Left lobe of liver (tissue), 2 donors: ENCODE measurements around the gene PNKD. TPM values are rescaled to one million over a fixed set of nuclear protein-coding genes. Genes with fewer than 3 reads are reported as not detected.

Experiments used
- ATAC-seq: fragments of 200-7000 bp; cut with Tn5 transposase; one replicate; pipeline ENCODE4 v1.9.1; 2020; ENCODE audit warnings: mild to moderate bottlenecking, moderate library complexity
- DNase-seq: peaks from one replicate; pipeline ENCODE4 v3.0.0-alpha.2; 2020; ENCODE audit warnings: low spot score
- total RNA-seq: library from RNA; stranded (reverse); gene quantifications from one replicate; pipeline ENCODE4 v1.2.1, GENCODE V29; 2021
- donor health status: DM: no; HTN: no; CAD: no; lungs with moderate emphysema.
- donor health status: DM: no; HTN: yes; CAD: no.

Gene PNKD
- total RNA-seq, 1 donor from 2014 or later, result 102 TPM

- DNase-seq (no peak), ATAC-seq (no peak)
Observed at GRCh38 chr2:218256612-218257350, 13.5 kb upstream of the PNKD start.

DNA sequence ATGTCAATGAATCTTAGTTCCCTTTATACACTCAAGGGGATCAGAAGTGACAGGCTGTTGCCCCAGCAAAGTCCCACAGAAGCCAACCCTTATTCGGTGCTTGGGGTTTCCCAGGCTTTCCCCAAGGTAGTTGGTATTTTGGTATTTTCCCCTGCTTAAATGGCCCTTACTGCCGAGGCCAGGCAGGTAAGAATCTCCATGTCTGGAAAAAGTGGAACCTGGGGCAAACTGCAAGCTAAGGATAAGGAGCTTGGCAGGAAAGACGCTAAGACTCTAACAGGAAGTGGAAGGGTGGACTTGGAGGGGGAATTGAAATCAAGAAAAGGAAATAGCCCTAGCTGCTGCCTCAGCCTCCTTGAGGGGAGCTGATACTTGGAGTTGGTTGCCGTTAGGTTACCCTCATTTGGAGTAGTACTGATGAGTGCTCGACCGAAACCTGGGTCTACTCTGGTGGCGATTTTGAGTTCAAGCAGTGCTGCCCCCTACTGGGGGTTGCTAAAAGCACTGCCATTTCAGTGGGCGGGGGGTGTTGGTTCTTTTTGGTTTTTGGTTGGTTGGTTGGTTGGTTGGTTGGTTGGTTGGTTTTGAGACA lies 12.8 kb upstream of the PNKD start:
- peak; percentile 27 for ATAC-seq
- DNase-seq, result no peak

GRCh38 chr2:218259099-218259961 lies 11.0 kb upstream of the PNKD start:
- ATAC-seq, result peak; percentile 32
- DNase-seq, result no peak

DNA sequence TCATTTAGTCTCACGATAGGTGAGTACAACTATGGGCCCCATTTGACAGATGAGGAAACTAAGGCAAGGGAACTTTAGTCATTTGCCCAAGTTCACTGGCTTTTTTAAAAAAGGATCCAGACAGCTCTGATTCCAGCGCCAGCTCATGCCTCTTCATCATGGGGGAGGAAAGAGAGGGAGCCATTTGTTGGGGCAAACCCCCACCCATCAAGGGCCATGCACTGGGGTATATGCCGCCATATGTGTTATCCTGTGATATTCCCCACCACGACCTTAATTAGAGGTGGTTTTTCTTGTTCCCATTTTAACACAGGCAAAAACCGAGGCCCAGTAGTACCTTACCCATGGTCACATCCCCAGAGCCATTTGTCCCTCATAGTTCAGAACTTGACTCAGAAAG lies 10.2 kb upstream of the PNKD start:
- no peak for ATAC-seq
- DNase-seq, result no peak

DNA sequence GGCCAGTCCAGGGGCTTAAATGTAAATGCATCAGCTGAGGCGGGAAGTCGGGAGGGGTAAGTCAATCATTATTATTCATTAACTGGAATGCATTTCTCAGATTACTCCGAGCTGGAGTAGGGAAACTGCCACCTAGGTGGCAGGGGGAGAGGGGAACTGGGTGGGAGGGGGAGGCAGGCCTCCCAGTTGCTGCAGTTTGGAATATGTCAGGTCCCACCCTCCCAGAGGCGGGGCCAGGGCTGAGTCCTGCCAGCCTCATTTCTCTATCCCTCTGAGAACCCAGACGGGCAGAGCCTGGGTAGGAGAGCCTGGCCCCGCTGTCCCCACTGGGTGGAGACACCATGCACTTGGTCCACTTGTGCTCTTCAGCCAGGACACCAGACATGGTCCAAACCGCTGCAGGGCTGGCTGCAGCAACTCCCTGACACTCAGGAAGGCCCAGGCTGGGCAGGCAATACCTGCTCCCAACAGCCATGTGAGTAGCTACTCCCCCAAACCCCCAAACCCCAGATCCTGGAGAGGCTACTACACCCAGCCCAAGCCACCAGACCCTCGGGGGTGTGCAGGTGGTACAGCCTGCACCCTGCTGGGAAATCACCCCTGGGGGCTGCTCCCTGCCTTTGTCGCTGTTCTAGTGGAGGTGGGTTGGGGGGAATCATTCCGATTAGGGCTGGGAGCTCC lies 9.4 kb upstream of the PNKD start, which contains the start of gene GPBAR1:
Gene GPBAR1 (plus strand): TSS at position 274 of the 681 bp plus-strand sequence. CDS start 1,710 bp downstream, outside the sequence.
- DNase-seq (no peak), ATAC-seq (peak; percentile 41)

- DNase-seq, result no peak
- ATAC-seq, result no peak
Observed at GRCh38 chr2:218261423-218262236, 8.7 kb upstream of the PNKD start.

DNA sequence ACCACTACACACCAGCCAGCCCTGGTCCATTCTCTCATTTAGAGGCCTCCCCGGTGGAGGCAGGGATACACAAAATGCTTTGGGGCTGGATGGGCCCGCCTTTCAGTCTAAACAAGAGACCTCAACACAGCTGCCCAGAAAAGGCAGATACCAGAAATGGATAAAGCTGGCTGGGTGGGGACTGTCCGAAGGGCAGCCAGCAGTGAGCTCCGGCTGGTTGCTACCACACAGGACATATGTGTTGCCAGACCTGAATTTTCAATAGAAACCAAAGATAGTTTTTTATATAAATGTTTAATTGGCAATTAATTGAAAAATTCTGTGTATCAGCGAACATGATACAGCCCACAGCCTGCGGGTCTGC lies 8.1 kb upstream of the PNKD start:
- no peak for ATAC-seq
- no peak for DNase-seq

- no peak for DNase-seq
- ATAC-seq, result no peak
Observed at GRCh38 chr2:218262631-218263586, 7.4 kb upstream of the PNKD start.

- ATAC-seq (no peak), DNase-seq (no peak)
Observed at GRCh38 chr2:218263817-218264641, 6.3 kb upstream of the PNKD start.

DNA sequence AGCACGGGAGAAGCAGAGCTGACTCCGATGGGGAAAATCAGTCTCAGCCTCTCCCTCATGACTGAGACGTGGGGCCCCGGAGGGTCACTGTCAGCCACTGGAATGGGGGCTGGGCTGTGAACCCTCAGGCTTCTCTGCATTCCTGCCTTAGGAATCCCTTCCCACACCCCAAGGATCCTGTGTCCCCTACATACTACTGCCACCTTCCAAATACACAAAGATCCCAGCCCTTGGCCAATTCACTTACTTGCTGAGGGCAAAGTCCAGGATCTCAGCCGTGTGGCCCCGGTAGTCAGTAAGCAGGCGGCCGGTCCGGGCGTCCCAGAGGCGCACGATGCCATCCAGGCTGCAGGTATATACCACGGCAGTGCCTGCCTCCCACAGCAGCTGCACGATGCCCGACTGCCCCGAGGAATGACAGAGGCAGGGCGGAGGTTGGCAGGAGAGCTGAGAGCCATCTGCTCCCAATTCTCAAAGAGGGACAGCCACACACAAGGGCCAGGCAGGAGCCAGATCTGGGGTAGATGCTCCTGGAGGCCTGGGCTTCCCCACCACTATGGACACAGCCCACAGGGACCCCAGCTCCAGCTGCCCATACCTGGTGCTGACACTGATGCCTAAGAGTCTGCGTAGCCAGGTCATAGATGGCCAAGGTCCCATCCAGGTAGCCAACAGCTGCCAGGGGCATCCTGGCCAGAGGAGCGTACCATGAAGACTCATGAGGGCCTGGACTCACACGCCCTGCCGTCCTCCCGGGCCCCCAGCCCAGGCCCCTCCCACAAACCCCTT lies 5.4 kb upstream of the PNKD start:
- DNase-seq (peak; percentile 72), ATAC-seq (peak; percentile 78)

- DNase-seq, result no peak
- ATAC-seq, result no peak
Observed at GRCh38 chr2:218265626-218266025, 4.7 kb upstream of the PNKD start.

- no peak for ATAC-seq
- no peak for DNase-seq
Observed at GRCh38 chr2:218266316-218266979, 3.9 kb upstream of the PNKD start.

GRCh38 chr2:218267259-218267658 lies 3.1 kb upstream of the PNKD start:
- no peak for ATAC-seq
- DNase-seq, result no peak

DNA sequence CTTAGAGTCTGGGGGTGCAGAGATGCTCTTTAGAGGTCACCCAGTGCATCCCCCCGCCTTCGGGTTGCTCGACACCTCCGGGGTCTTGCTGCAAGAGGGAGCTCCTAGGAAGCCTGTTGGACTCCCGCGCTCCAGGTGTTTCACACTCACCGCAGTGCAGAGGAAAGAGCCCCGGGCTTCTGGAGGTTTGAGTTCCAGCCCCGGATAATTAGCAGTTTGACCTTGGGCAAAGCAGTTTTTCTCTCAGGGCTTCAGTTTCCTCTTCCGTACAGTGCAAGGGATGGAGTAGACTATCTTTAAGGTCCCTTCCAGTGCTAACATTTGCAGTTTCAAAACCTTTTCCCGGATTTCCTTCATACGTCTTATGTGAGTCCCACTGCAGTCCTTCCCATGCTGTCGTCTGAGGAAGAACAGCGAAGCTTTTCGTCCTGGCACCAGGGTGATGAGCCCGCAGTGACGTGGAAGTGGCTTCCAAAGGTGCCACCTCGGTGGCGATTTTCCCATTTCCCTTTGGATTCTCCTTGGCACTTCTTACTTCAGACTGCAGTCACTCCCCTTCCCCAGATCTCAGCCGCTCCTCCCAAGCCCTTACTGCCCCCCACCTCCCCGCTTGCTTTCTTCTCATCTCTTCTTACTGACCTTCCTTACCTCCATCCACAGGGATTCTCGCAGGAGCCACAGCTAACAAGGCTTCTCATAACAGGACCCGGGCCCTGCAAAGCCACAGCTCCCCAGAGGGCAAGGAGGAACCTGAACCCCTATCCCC lies 585 bp downstream of the PNKD start:
- ATAC-seq, result no peak
- no peak for DNase-seq

GRCh38 chr2:218271487-218271797 lies 1.1 kb downstream of the PNKD start:
- ATAC-seq, result no peak
- no peak for DNase-seq

DNA sequence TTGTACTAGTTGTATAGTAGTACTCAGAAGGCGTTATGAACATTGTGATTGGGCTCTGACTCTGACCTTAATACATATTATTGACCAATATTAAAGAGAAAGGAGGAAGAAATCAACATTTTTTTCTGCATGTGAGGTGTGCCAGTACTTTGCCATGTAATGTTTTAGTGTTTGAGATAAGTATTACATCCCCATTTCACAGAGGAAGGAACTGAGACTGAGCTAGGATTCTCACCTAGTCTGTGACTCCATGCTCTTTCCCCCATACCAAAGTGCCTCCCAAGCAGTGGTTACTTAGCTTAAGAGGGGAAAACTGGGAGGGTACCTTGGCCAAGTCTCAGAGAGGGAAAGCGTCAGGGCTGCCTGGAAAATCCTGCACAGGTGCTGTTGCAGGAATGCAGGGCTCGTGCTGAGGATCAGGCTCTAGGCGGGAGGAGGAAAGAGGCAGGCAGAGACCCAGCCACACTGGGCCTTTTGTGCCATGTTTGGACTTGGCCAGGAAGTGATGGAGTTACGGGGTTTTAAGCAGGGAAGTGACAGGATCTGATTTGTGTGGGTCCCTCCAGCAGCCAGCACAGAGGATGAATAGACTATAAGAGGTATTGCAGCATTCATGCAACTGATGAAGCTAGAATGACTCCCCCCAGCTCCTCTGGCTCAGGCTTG lies 1.7 kb downstream of the PNKD start:
- DNase-seq (no peak), ATAC-seq (no peak)
